ENCODE results near the gene GMCL2. TPM values are rescaled to one million over a fixed set of nuclear protein-coding genes. Genes with fewer than 3 reads are reported as not detected.

GMCL2 gene
- total and polyA plus RNA-seq, 12 donors, result not detected

DNA sequence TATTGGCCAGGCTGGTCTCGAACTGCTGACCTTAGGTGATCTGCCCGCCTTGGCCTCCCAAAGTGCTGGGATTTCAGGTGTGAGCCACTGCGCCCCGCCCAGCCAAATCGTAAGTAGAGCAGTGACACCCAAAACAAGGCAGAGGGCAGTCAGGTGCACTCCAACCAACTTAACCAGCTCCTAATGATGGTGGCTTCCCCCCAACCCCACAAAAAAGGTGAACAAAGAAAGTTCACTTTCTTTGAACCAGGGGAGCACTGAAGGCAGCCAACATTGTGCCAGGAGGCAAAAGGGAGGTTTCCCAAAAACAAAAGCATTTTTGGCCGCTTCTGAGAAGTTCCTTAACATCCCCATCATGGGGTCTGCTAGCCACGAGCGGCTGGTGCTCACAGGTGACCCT is 9.6 kb downstream of the GMCL2 start:
- Histone ChIP-seq H3K27me3 (no peaks in the 10 kb centered on the region), H3K4me1 (replicated peaks in 1 of 2) (no peaks in the 10 kb centered on the region), H3K36me3 (replicated peaks in 1 of 2) (no peaks in the 10 kb centered on the region), H3K4me3 (no peak overlapping the region), H3K9me3 (replicated peaks in 1 of 3) (no peaks in the 10 kb centered on the region), H3K27ac (no peak overlapping the region)
- WGBS, 4 donors, result 79 to 86% (median 85%) methylated on average over 8 of the region's 8 CpGs
- TF ChIP-seq POLR2A (IDR thresholded peaks at IDR 0.05), result no peak
- TF ChIP-seq, protein P1, sequence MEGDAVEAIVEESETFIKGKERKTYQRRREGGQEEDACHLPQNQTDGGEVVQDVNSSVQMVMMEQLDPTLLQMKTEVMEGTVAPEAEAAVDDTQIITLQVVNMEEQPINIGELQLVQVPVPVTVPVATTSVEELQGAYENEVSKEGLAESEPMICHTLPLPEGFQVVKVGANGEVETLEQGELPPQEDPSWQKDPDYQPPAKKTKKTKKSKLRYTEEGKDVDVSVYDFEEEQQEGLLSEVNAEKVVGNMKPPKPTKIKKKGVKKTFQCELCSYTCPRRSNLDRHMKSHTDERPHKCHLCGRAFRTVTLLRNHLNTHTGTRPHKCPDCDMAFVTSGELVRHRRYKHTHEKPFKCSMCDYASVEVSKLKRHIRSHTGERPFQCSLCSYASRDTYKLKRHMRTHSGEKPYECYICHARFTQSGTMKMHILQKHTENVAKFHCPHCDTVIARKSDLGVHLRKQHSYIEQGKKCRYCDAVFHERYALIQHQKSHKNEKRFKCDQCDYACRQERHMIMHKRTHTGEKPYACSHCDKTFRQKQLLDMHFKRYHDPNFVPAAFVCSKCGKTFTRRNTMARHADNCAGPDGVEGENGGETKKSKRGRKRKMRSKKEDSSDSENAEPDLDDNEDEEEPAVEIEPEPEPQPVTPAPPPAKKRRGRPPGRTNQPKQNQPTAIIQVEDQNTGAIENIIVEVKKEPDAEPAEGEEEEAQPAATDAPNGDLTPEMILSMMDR (IDR thresholded peaks at IDR 0.05), result no peak
- intact Hi-C loops (cut with DNase I), result no loop called here
- DNase-seq, result no peak

DNA sequence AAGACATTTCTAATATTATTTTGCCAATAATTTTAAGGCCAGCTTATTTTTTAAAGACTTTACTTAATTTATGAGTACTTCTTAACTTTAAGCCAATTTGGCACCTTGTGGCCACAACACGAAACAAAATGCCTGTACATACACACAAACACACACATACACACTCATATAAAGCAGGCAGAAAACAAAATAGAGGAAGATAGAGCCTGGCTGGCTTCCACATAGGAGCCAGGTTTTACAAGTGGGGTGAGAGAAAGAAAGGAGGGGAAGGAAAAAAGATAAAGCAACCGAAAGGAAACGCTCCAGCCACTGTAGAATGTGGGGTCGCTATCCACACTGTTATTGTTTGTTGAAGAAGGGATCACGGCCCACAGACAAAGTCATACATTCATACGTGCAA is 10.4 kb downstream of the GMCL2 start:
- intact Hi-C loops (cut with DNase I), result no loop called here
- 68 to 70% (median 69%) methylated on average over 6 of the region's 6 CpGs for WGBS, 4 donors
- Histone ChIP-seq H3K4me3 (no peak overlapping the region), H3K36me3 (replicated peaks in 1 of 2) (no peaks in the 10 kb centered on the region), H3K4me1 (replicated peaks in 1 of 2) (no peaks in the 10 kb centered on the region), H3K27ac (no peak overlapping the region), H3K27me3 (no peaks in the 10 kb centered on the region), H3K9me3 (replicated peaks in 1 of 3) (no peaks in the 10 kb centered on the region)
- DNase-seq, result no peak
- TF ChIP-seq POLR2A (IDR thresholded peaks at IDR 0.05), result no peak
- TF ChIP-seq, protein P1 (IDR thresholded peaks at IDR 0.05), result no peak

DNA sequence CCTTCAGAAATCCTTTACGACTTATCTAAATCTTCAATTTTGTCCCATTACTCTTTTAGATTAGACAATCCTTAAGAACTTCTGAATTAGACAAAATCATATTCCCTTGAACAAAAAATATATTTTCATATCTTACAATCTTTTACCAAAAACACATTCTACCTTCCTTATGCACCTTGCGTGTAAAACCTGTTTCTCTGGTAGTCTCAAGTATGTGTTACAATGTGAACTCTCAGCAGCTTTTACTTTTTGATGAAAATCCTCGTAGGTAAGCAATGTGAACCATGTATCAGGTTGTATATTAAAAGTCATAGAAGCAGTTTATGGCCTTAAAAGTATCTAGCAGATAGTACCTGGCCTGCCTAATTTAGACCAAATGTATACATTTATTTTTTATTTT is 12.7 kb downstream of the GMCL2 start:
- no peak for DNase-seq
- intact Hi-C loops (cut with DNase I), result no loop called here
- no peaks in the 10 kb centered on the region for H3K4me1 ChIP-seq (replicated peaks in 1 of 2)
- H3K4me3 ChIP-seq, result no peak overlapping the region
- TF ChIP-seq POLR2A (IDR thresholded peaks at IDR 0.05), result no peak
- TF ChIP-seq, protein P1 (IDR thresholded peaks at IDR 0.05), result no peak
- no peak overlapping the region for H3K27ac ChIP-seq
- WGBS, 4 donors, result 87 to 95% (median 90%) methylated on average over 3 of the region's 3 CpGs
- no peaks in the 10 kb centered on the region for H3K9me3 ChIP-seq (replicated peaks in 1 of 3)
- no peaks in the 10 kb centered on the region for H3K27me3 ChIP-seq
- H3K36me3 ChIP-seq (replicated peaks in 1 of 2), result no peaks in the 10 kb centered on the region

DNA sequence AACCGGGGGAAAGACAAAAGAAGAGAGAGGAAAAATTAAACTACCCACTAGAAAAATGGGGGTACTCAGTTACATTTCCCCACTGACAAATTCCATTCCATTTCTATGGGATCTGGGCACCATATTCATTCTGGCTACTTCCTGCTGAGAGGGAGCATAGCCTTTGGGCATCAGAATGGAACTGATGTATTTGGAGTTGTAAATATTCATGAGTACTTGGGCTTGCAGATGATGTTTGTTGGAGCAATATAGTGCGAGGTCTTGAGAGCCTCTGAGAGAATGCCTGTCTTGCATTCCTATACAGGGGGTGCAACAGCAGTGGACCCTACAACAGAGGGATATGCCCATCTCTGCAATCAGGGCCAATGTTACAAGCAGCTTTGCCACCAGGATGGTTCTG is 16.7 kb downstream of the GMCL2 start:
- no peak for DNase-seq
- 85 to 96% (median 88%) methylated on average over 2 of the region's 2 CpGs for WGBS, 4 donors
- Histone ChIP-seq H3K4me1 (replicated peaks in 1 of 2) (no peaks in the 10 kb centered on the region), H3K36me3 (replicated peaks in 1 of 2) (no peaks in the 10 kb centered on the region), H3K9me3 (replicated peaks in 1 of 3) (no peaks in the 10 kb centered on the region), H3K27me3 (peaks cover 8% of the 10 kb centered on the region), H3K4me3 (no peak overlapping the region), H3K27ac (no peak overlapping the region)
- intact Hi-C loops (cut with DNase I), result no loop called here
- TF ChIP-seq, protein P1 (IDR thresholded peaks at IDR 0.05), result no peak
